WTC11 (cell line): ENCODE measurements around the gene CELF2. TPM values are rescaled to one million over a fixed set of nuclear protein-coding genes. Genes with fewer than 3 reads are reported as not detected.

Experiments used
- ATAC-seq: fragments of 200-7000 bp; cut with Tn5 transposase; 2 replicates; pipeline ENCODE4 v1.10.0; 2021; ENCODE audit warnings: mild to moderate bottlenecking, moderate library complexity
- CTCF ChIA-PET: fragments of 300-600 bp; sonication (Branson Sonifier 250); formaldehyde crosslinking; loops from one replicate; lab custom pipeline; 2021; ENCODE audit warnings: antibody characterized with exemption; lab: Charles Lee
- POLR2A ChIA-PET: fragments of 350-600 bp; sonication (Branson Sonifier 250); formaldehyde crosslinking; loops from one replicate; lab custom pipeline; 2021; ENCODE audit warnings: antibody characterized with exemption; lab: Charles Lee
- DNase-seq: peaks from one replicate; pipeline ENCODE4 v3.0.0; 2021; ENCODE audit warnings: low spot score
- H3K27ac Mint-ChIP-seq: 2 replicates; pipeline ENCODE4 v1.8.0; 2021; ENCODE audit warnings: mixed read lengths
- H3K27me3 Mint-ChIP-seq: 2 replicates; pipeline ENCODE4 v1.8.0; 2021; ENCODE audit warnings: low read depth, mild to moderate bottlenecking, moderate library complexity, mixed read lengths
- H3K36me3 Mint-ChIP-seq: 2 replicates; pipeline ENCODE4 v1.8.0; 2021; ENCODE audit warnings: mixed read lengths
- H3K4me1 Mint-ChIP-seq: 2 replicates; pipeline ENCODE4 v1.8.0; 2022; ENCODE audit warnings: mixed read lengths
- H3K4me3 Mint-ChIP-seq: 2 replicates; pipeline ENCODE4 v1.8.0; 2021; ENCODE audit warnings: mild to moderate bottlenecking, moderate library complexity, mixed read lengths
- H3K9me3 Mint-ChIP-seq: 2 replicates; pipeline ENCODE4 v1.8.0; 2021; ENCODE audit warnings: mixed read lengths
- ELF4 ChIP-seq: sonication (generic); formaldehyde crosslinking; IDR thresholded peaks from 2 replicates; pipeline ENCODE4 v1.8.1; 2022; ENCODE audit warnings: low read depth, mild to moderate bottlenecking, moderate library complexity, missing genetic modification reagents
- FOXK1 ChIP-seq: sonication (generic); formaldehyde crosslinking; IDR thresholded peaks from 2 replicates; pipeline ENCODE4 v1.8.0; 2022; ENCODE audit warnings: mild to moderate bottlenecking, moderate library complexity, missing genetic modification reagents
- HMGA2 ChIP-seq: fragments of 250-450 bp; sonication (Bioruptor Pico); IDR thresholded peaks from 2 replicates; pipeline ENCODE4 v1.4.0; 2021; ENCODE audit warnings: mild to moderate bottlenecking, moderate library complexity
- RELA ChIP-seq: sonication (generic); formaldehyde crosslinking; IDR thresholded peaks from 2 replicates; pipeline ENCODE4 v1.8.1; 2022; ENCODE audit warnings: missing genetic modification reagents, mild to moderate bottlenecking, borderline replicate concordance
- SMAD3 ChIP-seq: sonication (generic); formaldehyde crosslinking; IDR thresholded peaks from 2 replicates; pipeline ENCODE4 v1.8.0; 2022; ENCODE audit warnings: missing genetic modification reagents, mild to moderate bottlenecking, borderline replicate concordance
- TCF7 ChIP-seq: sonication (generic); formaldehyde crosslinking; IDR thresholded peaks from 2 replicates; pipeline ENCODE4 v1.8.0; 2022; ENCODE audit warnings: mild to moderate bottlenecking, low read depth, missing genetic modification reagents, moderate library complexity
- ZBTB21 ChIP-seq: sonication (generic); formaldehyde crosslinking; IDR thresholded peaks from 2 replicates; pipeline ENCODE4 v1.8.1; 2023; ENCODE audit warnings: mild to moderate bottlenecking, missing genetic modification reagents, borderline replicate concordance
- ZNF219 ChIP-seq: sonication (generic); formaldehyde crosslinking; IDR thresholded peaks from 2 replicates; pipeline ENCODE4 v1.8.0; 2023; ENCODE audit warnings: missing genetic modification reagents, mild to moderate bottlenecking, borderline replicate concordance
- ZNF416 ChIP-seq: fragments of 250-450 bp; sonication (Bioruptor Pico); IDR thresholded peaks from 2 replicates; pipeline ENCODE4 v1.9.0; 2021; ENCODE audit warnings: mild to moderate bottlenecking, inconsistent platforms
- ZNF423 ChIP-seq: fragments of 250-450 bp; sonication (Bioruptor Pico); IDR thresholded peaks from 2 replicates; pipeline ENCODE4 v2.1.2; 2022; ENCODE audit warnings: mild to moderate bottlenecking, moderate library complexity
- total RNA-seq: library from RNA; stranded (reverse); gene quantifications from 3 replicates; pipeline ENCODE4 v1.2.3, GENCODE V29; 2021
- TF ChIP-seq, protein P1 (sequence below): sonication (generic); formaldehyde crosslinking; conservative IDR thresholded peaks from 2 replicates; pipeline ENCODE4 v1.8.1; 2023; ENCODE audit warnings: mild to moderate bottlenecking, low read depth, missing genetic modification reagents, moderate library complexity
- TF ChIP-seq, protein P2 (sequence below): sonication (generic); formaldehyde crosslinking; IDR thresholded peaks from 2 replicates; pipeline ENCODE4 v1.8.0; 2023; ENCODE audit warnings: mild to moderate bottlenecking, missing genetic modification reagents
- TF ChIP-seq, protein P3 (sequence below): sonication (generic); formaldehyde crosslinking; conservative IDR thresholded peaks from 2 replicates; pipeline ENCODE4 v1.8.1; 2022; ENCODE audit warnings: mild to moderate bottlenecking, missing genetic modification reagents
- TF ChIP-seq, protein P4 (sequence below): sonication (generic); formaldehyde crosslinking; IDR thresholded peaks from 2 replicates; pipeline ENCODE4 v1.8.0; 2022; ENCODE audit warnings: mild to moderate bottlenecking, missing genetic modification reagents
- TF ChIP-seq, protein P5 (sequence below): fragments of 200-600 bp; IDR thresholded peaks from 2 replicates; pipeline ENCODE4 v1.8.0; 2022; ENCODE audit warnings: antibody characterized with exemption
- TF ChIP-seq, protein P6 (sequence below): sonication (generic); formaldehyde crosslinking; IDR thresholded peaks from 2 replicates; pipeline ENCODE4 v1.8.1; 2022; ENCODE audit warnings: low read depth, missing genetic modification reagents, borderline replicate concordance

Gene CELF2
- total RNA-seq, 1 experiment from 2014 or later = 24.6 TPM

DNA sequence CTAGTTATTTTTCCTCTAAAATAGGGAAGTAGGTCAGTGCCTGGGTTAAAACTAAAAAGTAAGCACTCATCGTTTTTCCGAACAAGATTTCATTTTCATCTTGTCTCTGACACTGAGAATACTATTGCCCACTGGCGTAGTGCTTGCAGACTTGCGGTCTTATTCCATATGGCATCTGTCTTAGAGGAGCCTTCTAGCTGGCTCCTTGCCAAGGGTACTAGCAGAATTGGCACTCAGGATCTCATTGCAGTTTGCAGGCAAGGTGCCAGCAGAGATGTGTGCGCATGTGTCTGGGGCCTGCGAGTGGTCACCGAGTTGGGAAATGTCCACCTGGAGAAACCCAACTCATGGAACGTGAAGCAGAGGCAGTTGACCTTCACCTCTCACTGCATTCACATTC lies 143.4 kb downstream of the CELF2 start (continued):
- TF ChIP-seq, protein P1, sequence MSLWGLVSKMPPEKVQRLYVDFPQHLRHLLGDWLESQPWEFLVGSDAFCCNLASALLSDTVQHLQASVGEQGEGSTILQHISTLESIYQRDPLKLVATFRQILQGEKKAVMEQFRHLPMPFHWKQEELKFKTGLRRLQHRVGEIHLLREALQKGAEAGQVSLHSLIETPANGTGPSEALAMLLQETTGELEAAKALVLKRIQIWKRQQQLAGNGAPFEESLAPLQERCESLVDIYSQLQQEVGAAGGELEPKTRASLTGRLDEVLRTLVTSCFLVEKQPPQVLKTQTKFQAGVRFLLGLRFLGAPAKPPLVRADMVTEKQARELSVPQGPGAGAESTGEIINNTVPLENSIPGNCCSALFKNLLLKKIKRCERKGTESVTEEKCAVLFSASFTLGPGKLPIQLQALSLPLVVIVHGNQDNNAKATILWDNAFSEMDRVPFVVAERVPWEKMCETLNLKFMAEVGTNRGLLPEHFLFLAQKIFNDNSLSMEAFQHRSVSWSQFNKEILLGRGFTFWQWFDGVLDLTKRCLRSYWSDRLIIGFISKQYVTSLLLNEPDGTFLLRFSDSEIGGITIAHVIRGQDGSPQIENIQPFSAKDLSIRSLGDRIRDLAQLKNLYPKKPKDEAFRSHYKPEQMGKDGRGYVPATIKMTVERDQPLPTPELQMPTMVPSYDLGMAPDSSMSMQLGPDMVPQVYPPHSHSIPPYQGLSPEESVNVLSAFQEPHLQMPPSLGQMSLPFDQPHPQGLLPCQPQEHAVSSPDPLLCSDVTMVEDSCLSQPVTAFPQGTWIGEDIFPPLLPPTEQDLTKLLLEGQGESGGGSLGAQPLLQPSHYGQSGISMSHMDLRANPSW (CRISPR knock-in tag) = no peak

DNA sequence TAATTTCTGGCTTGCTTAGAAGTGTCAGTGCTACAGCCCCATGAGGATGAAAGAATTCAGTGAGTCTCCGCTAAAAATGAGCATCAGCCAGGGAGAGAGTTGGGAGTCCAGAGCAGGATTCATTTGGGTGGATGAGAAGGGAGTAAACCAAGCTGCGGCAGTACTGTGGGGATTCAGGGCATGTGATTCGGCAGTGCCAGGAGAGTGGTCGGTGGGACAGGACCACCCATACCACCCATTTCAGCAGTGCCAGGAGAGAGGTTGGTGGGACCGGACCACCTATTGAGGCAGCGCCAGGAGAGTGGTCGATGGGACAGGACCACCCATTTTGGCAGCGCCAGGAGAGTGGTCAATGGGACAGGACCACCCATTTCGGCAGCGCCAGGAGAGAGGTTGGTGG lies 144.2 kb downstream of the CELF2 start:
- peaks cover 14% of the 10 kb centered on the region for H3K9me3 Mint-ChIP-seq
- H3K4me3 Mint-ChIP-seq = no peak overlapping the region
- peaks cover 5% of the 10 kb centered on the region for H3K27me3 Mint-ChIP-seq
- DNase-seq = no peak
- H3K4me1 Mint-ChIP-seq = peaks cover 44% of the 10 kb centered on the region
- no peak overlapping the region for H3K27ac Mint-ChIP-seq
- CTCF ChIA-PET = no interaction called here
- H3K36me3 Mint-ChIP-seq = peaks cover 14% of the 10 kb centered on the region
- POLR2A ChIA-PET = no interaction called here
- TF ChIP-seq HMGA2 (CRISPR knock-in tag) = no peak
- no peak for TF ChIP-seq ZNF219 (CRISPR knock-in tag)
- TF ChIP-seq, protein P2, sequence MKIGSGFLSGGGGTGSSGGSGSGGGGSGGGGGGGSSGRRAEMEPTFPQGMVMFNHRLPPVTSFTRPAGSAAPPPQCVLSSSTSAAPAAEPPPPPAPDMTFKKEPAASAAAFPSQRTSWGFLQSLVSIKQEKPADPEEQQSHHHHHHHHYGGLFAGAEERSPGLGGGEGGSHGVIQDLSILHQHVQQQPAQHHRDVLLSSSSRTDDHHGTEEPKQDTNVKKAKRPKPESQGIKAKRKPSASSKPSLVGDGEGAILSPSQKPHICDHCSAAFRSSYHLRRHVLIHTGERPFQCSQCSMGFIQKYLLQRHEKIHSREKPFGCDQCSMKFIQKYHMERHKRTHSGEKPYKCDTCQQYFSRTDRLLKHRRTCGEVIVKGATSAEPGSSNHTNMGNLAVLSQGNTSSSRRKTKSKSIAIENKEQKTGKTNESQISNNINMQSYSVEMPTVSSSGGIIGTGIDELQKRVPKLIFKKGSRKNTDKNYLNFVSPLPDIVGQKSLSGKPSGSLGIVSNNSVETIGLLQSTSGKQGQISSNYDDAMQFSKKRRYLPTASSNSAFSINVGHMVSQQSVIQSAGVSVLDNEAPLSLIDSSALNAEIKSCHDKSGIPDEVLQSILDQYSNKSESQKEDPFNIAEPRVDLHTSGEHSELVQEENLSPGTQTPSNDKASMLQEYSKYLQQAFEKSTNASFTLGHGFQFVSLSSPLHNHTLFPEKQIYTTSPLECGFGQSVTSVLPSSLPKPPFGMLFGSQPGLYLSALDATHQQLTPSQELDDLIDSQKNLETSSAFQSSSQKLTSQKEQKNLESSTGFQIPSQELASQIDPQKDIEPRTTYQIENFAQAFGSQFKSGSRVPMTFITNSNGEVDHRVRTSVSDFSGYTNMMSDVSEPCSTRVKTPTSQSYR = no peak
- TF ChIP-seq, protein P3, sequence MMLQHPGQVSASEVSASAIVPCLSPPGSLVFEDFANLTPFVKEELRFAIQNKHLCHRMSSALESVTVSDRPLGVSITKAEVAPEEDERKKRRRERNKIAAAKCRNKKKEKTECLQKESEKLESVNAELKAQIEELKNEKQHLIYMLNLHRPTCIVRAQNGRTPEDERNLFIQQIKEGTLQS (CRISPR knock-in tag) = no peak
- TF ChIP-seq RELA (CRISPR knock-in tag) = no peak
- TF ChIP-seq ZNF423 (CRISPR knock-in tag) = no peak
- TF ChIP-seq, protein P4, sequence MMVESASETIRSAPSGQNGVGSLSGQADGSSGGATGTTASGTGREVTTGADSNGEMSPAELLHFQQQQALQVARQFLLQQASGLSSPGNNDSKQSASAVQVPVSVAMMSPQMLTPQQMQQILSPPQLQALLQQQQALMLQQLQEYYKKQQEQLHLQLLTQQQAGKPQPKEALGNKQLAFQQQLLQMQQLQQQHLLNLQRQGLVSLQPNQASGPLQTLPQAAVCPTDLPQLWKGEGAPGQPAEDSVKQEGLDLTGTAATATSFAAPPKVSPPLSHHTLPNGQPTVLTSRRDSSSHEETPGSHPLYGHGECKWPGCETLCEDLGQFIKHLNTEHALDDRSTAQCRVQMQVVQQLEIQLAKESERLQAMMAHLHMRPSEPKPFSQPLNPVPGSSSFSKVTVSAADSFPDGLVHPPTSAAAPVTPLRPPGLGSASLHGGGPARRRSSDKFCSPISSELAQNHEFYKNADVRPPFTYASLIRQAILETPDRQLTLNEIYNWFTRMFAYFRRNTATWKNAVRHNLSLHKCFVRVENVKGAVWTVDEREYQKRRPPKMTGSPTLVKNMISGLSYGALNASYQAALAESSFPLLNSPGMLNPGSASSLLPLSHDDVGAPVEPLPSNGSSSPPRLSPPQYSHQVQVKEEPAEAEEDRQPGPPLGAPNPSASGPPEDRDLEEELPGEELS (CRISPR knock-in tag) = no peak
- no peak for TF ChIP-seq SMAD3 (CRISPR knock-in tag)
- ATAC-seq = no peak

DNA sequence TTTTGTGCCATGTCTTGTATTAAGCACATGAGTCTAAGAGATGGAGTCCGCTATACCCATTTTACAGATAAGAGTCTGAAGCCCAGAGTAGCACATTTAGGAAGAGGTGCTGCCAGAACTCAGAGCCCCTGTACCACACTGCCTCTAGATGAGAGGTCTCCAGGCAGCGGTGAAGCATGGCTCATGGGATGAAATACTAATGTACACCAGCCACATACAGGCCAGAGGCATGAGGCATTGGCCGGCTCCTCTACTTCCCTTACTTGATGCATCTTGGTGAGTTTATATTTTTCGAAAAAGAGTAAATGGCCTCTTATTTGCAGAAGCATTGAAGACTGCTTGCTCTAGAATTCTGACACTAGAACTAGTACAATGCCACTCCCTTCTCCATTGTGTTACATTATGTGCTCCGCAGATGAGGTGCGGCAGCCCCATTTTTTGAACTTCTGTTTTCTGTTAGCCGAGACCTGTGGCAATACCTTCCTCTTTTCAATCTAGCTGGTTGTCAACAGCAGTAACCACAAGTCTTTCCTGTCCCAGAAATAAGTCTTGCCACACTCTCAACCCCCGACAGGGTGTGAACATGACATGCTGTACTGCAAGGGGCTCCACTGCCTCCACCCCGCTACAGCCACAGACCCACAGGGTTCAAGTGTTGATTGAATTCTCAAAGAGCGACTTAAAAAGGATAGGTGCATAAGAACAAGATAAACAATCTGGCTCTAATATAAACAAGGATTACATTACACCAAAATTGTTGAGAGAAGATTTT lies 145.3 kb downstream of the CELF2 start:
- peaks cover 14% of the 10 kb centered on the region for H3K36me3 Mint-ChIP-seq
- peaks cover 5% of the 10 kb centered on the region for H3K27me3 Mint-ChIP-seq
- ChIA-PET CTCF (interaction anchor here (3.2 kb wide), 2 partner anchors 67 to 108 kb away, joined by 13 to 20 read pairs; no protein-coding TSS in a partner anchor), POLR2A (no interaction called here)
- no peak overlapping the region for H3K4me3 Mint-ChIP-seq
- ATAC-seq = no peak
- DNase-seq = no peak
- H3K27ac Mint-ChIP-seq = no peak overlapping the region
- peaks cover 14% of the 10 kb centered on the region for H3K9me3 Mint-ChIP-seq
- H3K4me1 Mint-ChIP-seq = peaks cover 34% of the 10 kb centered on the region
- TF ChIP-seq ZNF416 (CRISPR knock-in tag) (no peak), ZBTB21 (CRISPR knock-in tag) (no peak), FOXK1 (CRISPR knock-in tag) (no peak), RELA (CRISPR knock-in tag) (no peak), HMGA2 (CRISPR knock-in tag) (no peak), TCF7 (no peak), ELF4 (no peak)
- TF ChIP-seq, protein P5, sequence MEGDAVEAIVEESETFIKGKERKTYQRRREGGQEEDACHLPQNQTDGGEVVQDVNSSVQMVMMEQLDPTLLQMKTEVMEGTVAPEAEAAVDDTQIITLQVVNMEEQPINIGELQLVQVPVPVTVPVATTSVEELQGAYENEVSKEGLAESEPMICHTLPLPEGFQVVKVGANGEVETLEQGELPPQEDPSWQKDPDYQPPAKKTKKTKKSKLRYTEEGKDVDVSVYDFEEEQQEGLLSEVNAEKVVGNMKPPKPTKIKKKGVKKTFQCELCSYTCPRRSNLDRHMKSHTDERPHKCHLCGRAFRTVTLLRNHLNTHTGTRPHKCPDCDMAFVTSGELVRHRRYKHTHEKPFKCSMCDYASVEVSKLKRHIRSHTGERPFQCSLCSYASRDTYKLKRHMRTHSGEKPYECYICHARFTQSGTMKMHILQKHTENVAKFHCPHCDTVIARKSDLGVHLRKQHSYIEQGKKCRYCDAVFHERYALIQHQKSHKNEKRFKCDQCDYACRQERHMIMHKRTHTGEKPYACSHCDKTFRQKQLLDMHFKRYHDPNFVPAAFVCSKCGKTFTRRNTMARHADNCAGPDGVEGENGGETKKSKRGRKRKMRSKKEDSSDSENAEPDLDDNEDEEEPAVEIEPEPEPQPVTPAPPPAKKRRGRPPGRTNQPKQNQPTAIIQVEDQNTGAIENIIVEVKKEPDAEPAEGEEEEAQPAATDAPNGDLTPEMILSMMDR = no peak
- TF ChIP-seq, protein P2 = no peak
- TF ChIP-seq, protein P6, sequence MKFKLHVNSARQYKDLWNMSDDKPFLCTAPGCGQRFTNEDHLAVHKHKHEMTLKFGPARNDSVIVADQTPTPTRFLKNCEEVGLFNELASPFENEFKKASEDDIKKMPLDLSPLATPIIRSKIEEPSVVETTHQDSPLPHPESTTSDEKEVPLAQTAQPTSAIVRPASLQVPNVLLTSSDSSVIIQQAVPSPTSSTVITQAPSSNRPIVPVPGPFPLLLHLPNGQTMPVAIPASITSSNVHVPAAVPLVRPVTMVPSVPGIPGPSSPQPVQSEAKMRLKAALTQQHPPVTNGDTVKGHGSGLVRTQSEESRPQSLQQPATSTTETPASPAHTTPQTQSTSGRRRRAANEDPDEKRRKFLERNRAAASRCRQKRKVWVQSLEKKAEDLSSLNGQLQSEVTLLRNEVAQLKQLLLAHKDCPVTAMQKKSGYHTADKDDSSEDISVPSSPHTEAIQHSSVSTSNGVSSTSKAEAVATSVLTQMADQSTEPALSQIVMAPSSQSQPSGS (CRISPR knock-in tag) = no peak
- TF ChIP-seq, protein P3 (CRISPR knock-in tag) = no peak
